Daoy (cell line): Measurements from ENCODE around the gene SLC49A3. TPM values are rescaled to one million over a fixed set of nuclear protein-coding genes. Genes with fewer than 3 reads are reported as not detected.
"Not testable (repeated sequence)": the region's sequence is repeated elsewhere in the genome, so short reads cannot be mapped to it uniquely, and the experiment has no call there.

ENCODE experiments used
- DNase-seq: peaks from one replicate; pipeline ENCODE4 v3.0.0-alpha.2; 2015; ENCODE audit warnings: low read depth
- total RNA-seq: library from RNA; depleted of rRNA; stranded (reverse); fragments of >200 nt; shearing (Covaris generic); gene quantifications from 2 replicates; pipeline ENCODE4 v1.2.3, GENCODE V29; 2014

SLC49A3 gene
- total RNA-seq, 1 experiment from 2014 or later = not detected

GRCh38 chr4:681736-682451, 7.1 kb downstream of the SLC49A3 start:
- DNase-seq = no peak

GRCh38 chr4:680928-681645, 7.9 kb downstream of the SLC49A3 start:
- DNase-seq = peak; percentile 74

- DNase-seq = peak; percentile 46
Observed at GRCh38 chr4:680551-680927, 8.4 kb downstream of the SLC49A3 start.

- DNase-seq = peak; percentile 8
Observed at GRCh38 chr4:680091-680490, 8.9 kb downstream of the SLC49A3 start.

GRCh38 chr4:679629-680028, 9.3 kb downstream of the SLC49A3 start:
- peak; percentile 5 for DNase-seq

- peak; percentile 4 for DNase-seq
Observed at GRCh38 chr4:679104-679481, 9.9 kb downstream of the SLC49A3 start.

- DNase-seq = no peak
Observed at GRCh38 chr4:678331-679103, 10.4 kb downstream of the SLC49A3 start.

- DNase-seq = peak; percentile 19
Observed at GRCh38 chr4:677431-678293, 11.3 kb downstream of the SLC49A3 start.

- DNase-seq = no peak
Observed at GRCh38 chr4:676871-677235, 12.1 kb downstream of the SLC49A3 start.

- DNase-seq = no peak
Observed at GRCh38 chr4:675980-676870, 12.7 kb downstream of the SLC49A3 start.

- DNase-seq = no peak
Observed at GRCh38 chr4:675036-675882, 13.7 kb downstream of the SLC49A3 start.

GRCh38 chr4:674172-675035, 14.5 kb downstream of the SLC49A3 start, which contains the start of the genes ATP5ME and MYL5:
TSS of gene ATP5ME (minus strand) at chr4:674276. CDS start at chr4:674247, 29 bp downstream.
TSS of gene MYL5 (plus strand) at chr4:674542. CDS start at chr4:678027, 3,485 bp downstream.
- peak; percentile 97 for DNase-seq

GRCh38 chr4:673349-674091, 15.4 kb downstream of the SLC49A3 start:
- DNase-seq = no peak

GRCh38 chr4:671769-672168, 17.2 kb downstream of the SLC49A3 start:
- no peak for DNase-seq

GRCh38 chr4:669806-670559, 19.0 kb downstream of the SLC49A3 start:
- DNase-seq = not testable (repeated sequence)

GRCh38 chr4:668219-668618, 20.7 kb downstream of the SLC49A3 start:
- DNase-seq = not testable (repeated sequence)

- no peak for DNase-seq
Observed at GRCh38 chr4:667545-667925, 21.4 kb downstream of the SLC49A3 start.
